Keratinocyte (primary cell): Measurements from ENCODE around the gene KLF2. TPM values are rescaled to one million over a fixed set of nuclear protein-coding genes. Genes with fewer than 3 reads are reported as not detected.

Experiments
- DNase-seq: peaks from one replicate; pipeline ENCODE4 v3.0.0-alpha.2; 2011; ENCODE audit warnings: low read depth, missing footprints, low spot score
- FAIRE-seq: peaks from 2 replicates; lab custom pipeline; 2011; peaks lifted over from hg19 to GRCh38; lab: Jason Lieb, UNC
- H2AFZ ChIP-seq: 2 replicates; pipeline ENCODE4 v1.6.0; 2012; ENCODE audit warnings: low read length, control low read depth, inconsistent platforms; ENCODE audit not compliant: control insufficient read depth
- H3K27ac ChIP-seq: 2 replicates; pipeline ENCODE4 v1.5.1; 2011; ENCODE audit warnings: low read length; ENCODE audit not compliant: control insufficient read depth, insufficient read depth
- H3K27me3 ChIP-seq: 3 replicates; pipeline ENCODE4 v1.6.0; 2011; ENCODE audit warnings: low read length; ENCODE audit not compliant: control insufficient read depth, insufficient read depth; ENCODE audit errors: extremely low read depth
- H3K36me3 ChIP-seq, 2 experiments: 2 replicates in 1 of 2; 3 replicates in 1 of 2; pipeline ENCODE4 v1.5.1; 2011; ENCODE audit warnings: low read length in 2 of 2, mild to moderate bottlenecking in 1 of 2; ENCODE audit not compliant: control insufficient read depth in 2 of 2, insufficient read depth in 2 of 2; ENCODE audit errors: extremely low read depth in 1 of 2
- H3K4me1 ChIP-seq: 3 replicates; pipeline ENCODE4 v1.5.1; 2011; ENCODE audit warnings: low read length; ENCODE audit not compliant: control insufficient read depth, insufficient read depth; ENCODE audit errors: extremely low read depth
- H3K4me2 ChIP-seq: 3 replicates; pipeline ENCODE4 v1.6.0; 2011; ENCODE audit warnings: low read depth, low read length; ENCODE audit not compliant: control insufficient read depth, insufficient read depth; ENCODE audit errors: extremely low read depth
- H3K4me3 ChIP-seq, 3 experiments: fragments of 200-600 bp in 1 of 3; sonication (generic) in 1 of 3; 2 replicates in 2 of 3; 3 replicates in 1 of 3; pipeline ENCODE4 v1.5.1; 2011 to 2016; ENCODE audit warnings: low read length in 3 of 3, mild to moderate bottlenecking in 3 of 3, control low read depth in 2 of 3, inconsistent platforms in 1 of 3, low read depth in 1 of 3, mixed read lengths in 1 of 3, mixed run types in 1 of 3, moderate library complexity in 1 of 3; ENCODE audit not compliant: control insufficient read depth in 2 of 3, insufficient read depth in 2 of 3; ENCODE audit errors: extremely low read depth in 1 of 3
- H3K79me2 ChIP-seq: 2 replicates; pipeline ENCODE4 v1.6.0; 2012; ENCODE audit warnings: low read length; ENCODE audit not compliant: control insufficient read depth, insufficient read depth
- H3K9ac ChIP-seq: 3 replicates; pipeline ENCODE4 v1.6.0; 2011; ENCODE audit warnings: low read length; ENCODE audit not compliant: control insufficient read depth, insufficient read depth; ENCODE audit errors: extremely low read depth
- H3K9me1 ChIP-seq: 3 replicates; pipeline ENCODE4 v1.6.0; 2011; ENCODE audit warnings: low read length; ENCODE audit not compliant: control insufficient read depth, insufficient read depth; ENCODE audit errors: extremely low read depth
- H3K9me3 ChIP-seq: 2 replicates; pipeline ENCODE4 v1.5.1; 2012; ENCODE audit warnings: low read depth, low read length; ENCODE audit not compliant: control insufficient read depth
- H4K20me1 ChIP-seq: 3 replicates; pipeline ENCODE4 v1.6.0; 2011; ENCODE audit warnings: low read length; ENCODE audit not compliant: control insufficient read depth, insufficient read depth; ENCODE audit errors: extremely low read depth
- EZH2 ChIP-seq: IDR thresholded peaks from one replicate; pipeline ENCODE4 v1.6.1; 2012; ENCODE audit warnings: inconsistent platforms, mild to moderate bottlenecking, low read length, moderate library complexity
- dilution Hi-C: fragments of 300-500 bp; cut with MboI; formaldehyde crosslinking; loops from one replicate; pipeline ENCODE4 v1.7.0; 2020; ENCODE audit warnings: low sequenced_read_pairs; ENCODE audit not compliant: extremely low pct_ligation_motif_present
- polyA plus RNA-seq, 5 experiments: library from polyadenylated mRNA; depleted of rRNA in 3 of 5; stranded (reverse) in 3 of 5; stranded (forward) in 1 of 5; unstranded in 1 of 5; fragments of >200 nt; gene quantifications; 1 replicate in 1 of 5; 2 replicates in 3 of 5; 3 replicates in 1 of 5; pipeline versions ENCODE4 v1.2.1 to v1.2.3, GENCODE V29; 2011 to 2012; ENCODE audit warnings: missing spikeins in 2 of 5, low read depth in 1 of 5, low replicate concordance in 1 of 5
- TF ChIP-seq, protein P1 (sequence below), 3 experiments: IDR thresholded peaks in 1 of 3; conservative IDR thresholded peaks in 1 of 3; optimal IDR thresholded peaks in 1 of 3; 2 replicates in 2 of 3; 3 replicates in 1 of 3; pipeline versions ENCODE3 to v1.5.1; 2011; ENCODE audit warnings: low read length in 3 of 3, mild to moderate bottlenecking in 3 of 3, moderate library complexity in 2 of 3, control low read depth in 1 of 3, inconsistent platforms in 1 of 3; ENCODE audit not compliant: insufficient read depth in 2 of 3; ENCODE audit errors: extremely low read depth in 1 of 3

KLF2 gene
- polyA plus RNA-seq, 1 donor (not counting 4 experiments of a cell fraction or from before 2014, with no cell fraction given) = not detected

DNA sequence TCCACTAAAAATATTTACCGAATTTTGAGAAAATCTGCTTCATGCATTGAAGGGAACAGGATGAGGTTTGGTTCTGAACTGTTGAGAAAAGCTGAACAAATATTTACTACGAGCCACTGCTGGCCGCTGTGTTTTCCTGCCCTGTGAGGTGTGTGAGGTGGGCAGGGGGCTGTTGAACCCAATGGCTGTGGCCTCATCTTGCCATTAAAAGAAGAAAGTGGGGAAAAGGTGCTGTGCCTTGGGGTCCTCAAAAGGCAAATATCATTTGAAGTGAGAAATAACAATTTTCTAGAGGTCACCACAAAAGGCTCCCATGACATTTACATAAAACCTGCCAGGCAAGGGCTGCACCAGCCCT is 44.7 kb downstream of the KLF2 start:
- no peak for TF ChIP-seq EZH2
- TF ChIP-seq, protein P1, sequence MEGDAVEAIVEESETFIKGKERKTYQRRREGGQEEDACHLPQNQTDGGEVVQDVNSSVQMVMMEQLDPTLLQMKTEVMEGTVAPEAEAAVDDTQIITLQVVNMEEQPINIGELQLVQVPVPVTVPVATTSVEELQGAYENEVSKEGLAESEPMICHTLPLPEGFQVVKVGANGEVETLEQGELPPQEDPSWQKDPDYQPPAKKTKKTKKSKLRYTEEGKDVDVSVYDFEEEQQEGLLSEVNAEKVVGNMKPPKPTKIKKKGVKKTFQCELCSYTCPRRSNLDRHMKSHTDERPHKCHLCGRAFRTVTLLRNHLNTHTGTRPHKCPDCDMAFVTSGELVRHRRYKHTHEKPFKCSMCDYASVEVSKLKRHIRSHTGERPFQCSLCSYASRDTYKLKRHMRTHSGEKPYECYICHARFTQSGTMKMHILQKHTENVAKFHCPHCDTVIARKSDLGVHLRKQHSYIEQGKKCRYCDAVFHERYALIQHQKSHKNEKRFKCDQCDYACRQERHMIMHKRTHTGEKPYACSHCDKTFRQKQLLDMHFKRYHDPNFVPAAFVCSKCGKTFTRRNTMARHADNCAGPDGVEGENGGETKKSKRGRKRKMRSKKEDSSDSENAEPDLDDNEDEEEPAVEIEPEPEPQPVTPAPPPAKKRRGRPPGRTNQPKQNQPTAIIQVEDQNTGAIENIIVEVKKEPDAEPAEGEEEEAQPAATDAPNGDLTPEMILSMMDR (optimal IDR thresholded peaks at IDR 0.05 in 1 of 3, IDR thresholded peaks at IDR 0.05 in 1 of 3, conservative IDR thresholded peaks at IDR 0.05 in 1 of 3; ENCODE audit: extremely low read depth in 1 of 3, insufficient read depth in 2 of 3, low read length in 3 of 3) = no peak
- dilution Hi-C loops = loop anchor here (25.0 kb wide), 1 partner anchor 157 kb away; no protein-coding TSS in a partner anchor
- no peak overlapping the region for H3K9ac ChIP-seq
- H3K27me3 ChIP-seq = no peaks in the 10 kb centered on the region
- no peaks in the 10 kb centered on the region for H3K4me1 ChIP-seq
- H3K27ac ChIP-seq = no peak overlapping the region
- no peaks in the 10 kb centered on the region for H3K9me1 ChIP-seq
- no peaks in the 10 kb centered on the region for H3K9me3 ChIP-seq
- H3K4me2 ChIP-seq = no peak overlapping the region
- no peaks in the 10 kb centered on the region for H4K20me1 ChIP-seq
- H3K36me3 ChIP-seq = peaks cover 0 to 6% of the 10 kb centered on the region in 2 experiments
- H2AFZ ChIP-seq = no peak overlapping the region
- DNase-seq (no peak), FAIRE-seq (no peak)
- no peaks in the 10 kb centered on the region for H3K79me2 ChIP-seq
- no peak overlapping the region for H3K4me3 ChIP-seq

- dilution Hi-C loops = loop anchor here (25.0 kb wide), 1 partner anchor 158 kb away; no protein-coding TSS in a partner anchor
- no peak for FAIRE-seq
- Histone ChIP-seq H3K27ac (no peak overlapping the region), H3K36me3 (peaks cover 0 to 8% of the 10 kb centered on the region in 2 experiments), H3K9me3 (no peaks in the 10 kb centered on the region), H3K27me3 (no peaks in the 10 kb centered on the region), H3K9ac (no peak overlapping the region), H3K9me1 (no peaks in the 10 kb centered on the region), H2AFZ (no peak overlapping the region), H3K4me3 (no peak overlapping the region), H3K4me2 (no peak overlapping the region), H4K20me1 (no peaks in the 10 kb centered on the region), H3K79me2 (no peaks in the 10 kb centered on the region), H3K4me1 (no peaks in the 10 kb centered on the region)
- TF ChIP-seq EZH2 = no peak
- TF ChIP-seq, protein P1 (optimal IDR thresholded peaks at IDR 0.05 in 1 of 3, IDR thresholded peaks at IDR 0.05 in 1 of 3, conservative IDR thresholded peaks at IDR 0.05 in 1 of 3; ENCODE audit: extremely low read depth in 1 of 3, insufficient read depth in 2 of 3, low read length in 3 of 3) = no peak
- no peak for DNase-seq
These were observed 45.3 kb downstream of the KLF2 start for GRCh38 chr19:16369664-16370576.
